ENCODE data around the gene ZNF101.
"Not testable (repeated sequence)": the region's sequence is repeated elsewhere in the genome, so short reads cannot be mapped to it uniquely, and the experiment has no call there.

Gene ZNF101

GRCh38 chr19:19674315-19674714, 5.7 kb downstream of the ZNF101 start:
- H3K27ac ChIP-seq (replicated peaks), result no peak overlapping the region
- H3K27me3 ChIP-seq (ENCODE audit: insufficient read depth, poor library complexity, severe bottlenecking), result no peaks in the 10 kb centered on the region
- TF ChIP-seq SPI1 (IDR thresholded peaks at IDR 0.05; ENCODE audit: borderline replicate concordance, low read depth), result no peak
- no peak for TF ChIP-seq CTCF (IDR thresholded peaks at IDR 0.05; ENCODE audit: insufficient read depth, low read length)
- no peak for TF ChIP-seq GABPA (IDR thresholded peaks at IDR 0.05; ENCODE audit: low read depth)
- no peak for TF ChIP-seq POLR2AphosphoS5 (IDR thresholded peaks at IDR 0.05; ENCODE audit: low read depth)
- no peak for TF ChIP-seq REST (IDR thresholded peaks at IDR 0.05; ENCODE audit: insufficient replicate concordance, low read depth)
- H3K4me3 ChIP-seq (replicated peaks; ENCODE audit: insufficient read depth, low read length), result no peak overlapping the region
- no peak for DNase-seq (ENCODE audit: low read depth in 1 of 2, low spot score in 1 of 2)

GRCh38 chr19:19677579-19677978, 8.9 kb downstream of the ZNF101 start:
- DNase-seq (ENCODE audit: low read depth in 1 of 2, low spot score in 1 of 2), result no peak
- no peak overlapping the region for H3K4me3 ChIP-seq (replicated peaks; ENCODE audit: insufficient read depth, low read length)
- H3K27ac ChIP-seq (replicated peaks), result no peak overlapping the region
- H3K27me3 ChIP-seq (ENCODE audit: insufficient read depth, poor library complexity, severe bottlenecking), result no peaks in the 10 kb centered on the region
- TF ChIP-seq CTCF (IDR thresholded peaks at IDR 0.05; ENCODE audit: insufficient read depth, low read length), result no peak
- no peak for TF ChIP-seq POLR2AphosphoS5 (IDR thresholded peaks at IDR 0.05; ENCODE audit: low read depth)
- no peak for TF ChIP-seq GABPA (IDR thresholded peaks at IDR 0.05; ENCODE audit: low read depth)
- no peak for TF ChIP-seq REST (IDR thresholded peaks at IDR 0.05; ENCODE audit: insufficient replicate concordance, low read depth)
- no peak for TF ChIP-seq SPI1 (IDR thresholded peaks at IDR 0.05; ENCODE audit: borderline replicate concordance, low read depth)

GRCh38 chr19:19679176-19680073, 10.8 kb downstream of the ZNF101 start:
- Histone ChIP-seq H3K27ac (replicated peaks) (no peak overlapping the region), H3K27me3 (ENCODE audit: insufficient read depth, poor library complexity, severe bottlenecking) (no peaks in the 10 kb centered on the region), H3K4me3 (replicated peaks; ENCODE audit: insufficient read depth, low read length) (no peak overlapping the region)
- TF ChIP-seq POLR2AphosphoS5 (IDR thresholded peaks at IDR 0.05; ENCODE audit: low read depth) (no peak), GABPA (IDR thresholded peaks at IDR 0.05; ENCODE audit: low read depth) (no peak), CTCF (IDR thresholded peaks at IDR 0.05; ENCODE audit: insufficient read depth, low read length) (no peak), REST (IDR thresholded peaks at IDR 0.05; ENCODE audit: insufficient replicate concordance, low read depth) (no peak), SPI1 (IDR thresholded peaks at IDR 0.05; ENCODE audit: borderline replicate concordance, low read depth) (no peak)
- no peak for DNase-seq (ENCODE audit: low read depth in 1 of 2, low spot score in 1 of 2)

- not testable (repeated sequence) for H3K27ac ChIP-seq (replicated peaks); H3K4me3 ChIP-seq (replicated peaks; ENCODE audit: insufficient read depth, low read length); DNase-seq (ENCODE audit: low read depth in 1 of 2, low spot score in 1 of 2); H3K27me3 ChIP-seq (ENCODE audit: insufficient read depth, poor library complexity, severe bottlenecking)
Observed at GRCh38 chr19:19686119-19686518, 17.5 kb downstream of the ZNF101 start.

All from HL-60 (cell line).